PFSK-1 (cell line): ENCODE results near the gene C11orf58.

Source experiments
- POLR2AphosphoS5 ChIP-seq: IDR thresholded peaks from 2 replicates; pipeline ENCODE4 v1.6.1; 2012; ENCODE audit warnings: low read depth, mild to moderate bottlenecking, control low read depth, low read length, moderate library complexity
- TF ChIP-seq, protein P1 (sequence below), 2 experiments: IDR thresholded peaks; 2 replicates each; pipeline versions ENCODE4 v1.6.1 to v1.8.0; 2011 to 2012; ENCODE audit warnings: low read depth in 2 of 2, low read length in 2 of 2, control low read depth in 1 of 2, inconsistent platforms in 1 of 2, mild to moderate bottlenecking in 1 of 2, moderate library complexity in 1 of 2; ENCODE audit not compliant: insufficient read depth in 1 of 2

DNA sequence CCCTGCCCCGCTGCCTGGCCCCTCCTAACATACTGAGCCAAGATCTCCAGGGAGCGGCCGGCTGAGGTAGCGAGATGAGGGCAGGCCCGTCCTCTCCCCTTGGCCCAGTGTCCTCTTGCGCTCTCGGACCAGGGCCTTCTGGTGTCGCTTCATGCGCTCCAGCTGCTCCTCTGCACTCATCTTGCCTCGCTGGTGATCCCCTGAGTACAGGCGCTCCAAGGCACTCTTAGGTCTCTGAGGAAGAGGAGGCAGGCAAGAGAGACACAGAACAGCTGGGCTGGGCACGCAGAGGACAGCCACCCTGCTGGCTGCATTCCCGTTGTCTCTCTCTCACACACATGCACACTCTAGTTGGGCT, 50.6 kb downstream of the C11orf58 start:
- TF ChIP-seq, protein P1, sequence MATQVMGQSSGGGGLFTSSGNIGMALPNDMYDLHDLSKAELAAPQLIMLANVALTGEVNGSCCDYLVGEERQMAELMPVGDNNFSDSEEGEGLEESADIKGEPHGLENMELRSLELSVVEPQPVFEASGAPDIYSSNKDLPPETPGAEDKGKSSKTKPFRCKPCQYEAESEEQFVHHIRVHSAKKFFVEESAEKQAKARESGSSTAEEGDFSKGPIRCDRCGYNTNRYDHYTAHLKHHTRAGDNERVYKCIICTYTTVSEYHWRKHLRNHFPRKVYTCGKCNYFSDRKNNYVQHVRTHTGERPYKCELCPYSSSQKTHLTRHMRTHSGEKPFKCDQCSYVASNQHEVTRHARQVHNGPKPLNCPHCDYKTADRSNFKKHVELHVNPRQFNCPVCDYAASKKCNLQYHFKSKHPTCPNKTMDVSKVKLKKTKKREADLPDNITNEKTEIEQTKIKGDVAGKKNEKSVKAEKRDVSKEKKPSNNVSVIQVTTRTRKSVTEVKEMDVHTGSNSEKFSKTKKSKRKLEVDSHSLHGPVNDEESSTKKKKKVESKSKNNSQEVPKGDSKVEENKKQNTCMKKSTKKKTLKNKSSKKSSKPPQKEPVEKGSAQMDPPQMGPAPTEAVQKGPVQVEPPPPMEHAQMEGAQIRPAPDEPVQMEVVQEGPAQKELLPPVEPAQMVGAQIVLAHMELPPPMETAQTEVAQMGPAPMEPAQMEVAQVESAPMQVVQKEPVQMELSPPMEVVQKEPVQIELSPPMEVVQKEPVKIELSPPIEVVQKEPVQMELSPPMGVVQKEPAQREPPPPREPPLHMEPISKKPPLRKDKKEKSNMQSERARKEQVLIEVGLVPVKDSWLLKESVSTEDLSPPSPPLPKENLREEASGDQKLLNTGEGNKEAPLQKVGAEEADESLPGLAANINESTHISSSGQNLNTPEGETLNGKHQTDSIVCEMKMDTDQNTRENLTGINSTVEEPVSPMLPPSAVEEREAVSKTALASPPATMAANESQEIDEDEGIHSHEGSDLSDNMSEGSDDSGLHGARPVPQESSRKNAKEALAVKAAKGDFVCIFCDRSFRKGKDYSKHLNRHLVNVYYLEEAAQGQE (IDR thresholded peaks at IDR 0.05; ENCODE audit: insufficient read depth in 1 of 2, low read depth in 2 of 2, low read length in 2 of 2): no peak
- no peak for TF ChIP-seq POLR2AphosphoS5
